CD14-positive monocyte (primary cell): ENCODE results near the gene NDUFB10. TPM values are rescaled to one million over a fixed set of nuclear protein-coding genes. Genes with fewer than 3 reads are reported as not detected.

Experiments used
- DNase-seq, 3 donors: peaks; one replicate each; pipeline ENCODE4 v3.0.0-alpha.2; 2011 to 2022
- H2AFZ ChIP-seq: 2 replicates; pipeline ENCODE4 v1.6.0; 2012; ENCODE audit warnings: mild to moderate bottlenecking, low read depth, low read length, inconsistent platforms; ENCODE audit not compliant: insufficient read depth, poor library complexity, severe bottlenecking
- H3K27ac ChIP-seq, 2 donors: 1 replicate in 1 of 2; 2 replicates in 1 of 2; pipeline ENCODE4 v1.5.1; 2012 to 2013; ENCODE audit warnings: low read length in 2 of 2, control low read depth in 1 of 2, inconsistent platforms in 1 of 2, low read depth in 1 of 2, mild to moderate bottlenecking in 1 of 2
- H3K27me3 ChIP-seq, 2 donors: one replicate each; pipeline versions ENCODE4 v1.6.0 to v1.6.1; 2011 to 2013; ENCODE audit warnings: low read length in 2 of 2; ENCODE audit not compliant: control insufficient read depth in 2 of 2, insufficient read depth in 2 of 2
- H3K36me3 ChIP-seq, 2 donors: replicated peaks in 1 of 2; 1 replicate in 1 of 2; 2 replicates in 1 of 2; pipeline versions ENCODE4 v1.5.1 to v1.6.1; 2012 to 2013; ENCODE audit warnings: low read length in 2 of 2, control low read depth in 1 of 2, inconsistent platforms in 1 of 2, mild to moderate bottlenecking in 1 of 2; ENCODE audit not compliant: insufficient read depth in 2 of 2, control insufficient read depth in 1 of 2
- H3K4me1 ChIP-seq, 2 donors: 1 replicate in 1 of 2; 2 replicates in 1 of 2; pipeline versions ENCODE4 v1.5.1 to v1.6.1; 2012 to 2013; ENCODE audit warnings: low read length in 2 of 2, control low read depth in 1 of 2, inconsistent platforms in 1 of 2, mild to moderate bottlenecking in 1 of 2, moderate library complexity in 1 of 2; ENCODE audit not compliant: insufficient read depth in 2 of 2, control insufficient read depth in 1 of 2
- H3K4me2 ChIP-seq: replicated peaks from 2 replicates; pipeline ENCODE3; 2012; ENCODE audit warnings: low read length, moderate library complexity, mild to moderate bottlenecking; ENCODE audit not compliant: poor library complexity, severe bottlenecking; ENCODE audit errors: extremely low read depth
- H3K4me3 ChIP-seq, 3 experiments: fragments of 200-600 bp in 1 of 3; sonication (generic) in 1 of 3; replicated peaks in 1 of 3; 1 replicate in 2 of 3; 2 replicates in 1 of 3; pipeline ENCODE4 v1.5.1; 2011 to 2013; ENCODE audit warnings: low read length in 3 of 3, mild to moderate bottlenecking in 3 of 3, control low read depth in 2 of 3, low read depth in 2 of 3, inconsistent platforms in 1 of 3, moderate library complexity in 1 of 3
- H3K79me2 ChIP-seq: 2 replicates; pipeline ENCODE4 v1.6.0; 2012; ENCODE audit warnings: mild to moderate bottlenecking, control low read depth, inconsistent platforms, low read length, moderate library complexity; ENCODE audit not compliant: insufficient read depth
- H3K9ac ChIP-seq: 2 replicates; pipeline ENCODE4 v1.6.0; 2017; ENCODE audit warnings: low read length, mild to moderate bottlenecking; ENCODE audit not compliant: insufficient read depth, poor library complexity, severe bottlenecking
- H3K9me3 ChIP-seq, 2 donors: replicated peaks in 1 of 2; 1 replicate in 1 of 2; 2 replicates in 1 of 2; pipeline versions ENCODE4 v1.5.1 to v1.6.1; 2012 to 2013; ENCODE audit warnings: low read length in 2 of 2, control low read depth in 1 of 2; ENCODE audit not compliant: control insufficient read depth in 1 of 2, insufficient read depth in 1 of 2
- H4K20me1 ChIP-seq: 2 replicates; pipeline ENCODE4 v1.6.0; 2012; ENCODE audit warnings: mild to moderate bottlenecking, low read length, control low read depth, moderate library complexity; ENCODE audit not compliant: insufficient read depth
- H3K27ac Mint-ChIP-seq, 7 donors: one replicate each; pipeline ENCODE4 v1.8.0; 2020; ENCODE audit warnings: mild to moderate bottlenecking in 7 of 7, mixed read lengths in 7 of 7, moderate library complexity in 6 of 7, inconsistent platforms in 2 of 7
- H3K27me3 Mint-ChIP-seq, 3 donors: one replicate each; pipeline ENCODE4 v1.8.0; 2021 to 2022; ENCODE audit warnings: low read depth in 3 of 3, mild to moderate bottlenecking in 3 of 3, mixed read lengths in 3 of 3, moderate library complexity in 3 of 3, inconsistent platforms in 1 of 3
- H3K36me3 Mint-ChIP-seq, 2 donors: one replicate each; pipeline ENCODE4 v1.8.0; 2020; ENCODE audit warnings: mixed read lengths in 2 of 2, inconsistent platforms in 1 of 2, mild to moderate bottlenecking in 1 of 2
- H3K4me1 Mint-ChIP-seq: one replicate; pipeline ENCODE4 v1.8.0; 2020; ENCODE audit warnings: mild to moderate bottlenecking, mixed read lengths
- H3K4me3 Mint-ChIP-seq, 2 donors: one replicate each; pipeline ENCODE4 v1.8.0; 2020; ENCODE audit warnings: mild to moderate bottlenecking in 2 of 2, mixed read lengths in 2 of 2, moderate library complexity in 1 of 2
- H3K9me3 Mint-ChIP-seq, 7 donors: one replicate each; pipeline ENCODE4 v1.8.0; 2020 to 2022; ENCODE audit warnings: mixed read lengths in 7 of 7, mild to moderate bottlenecking in 6 of 7, moderate library complexity in 6 of 7, inconsistent platforms in 2 of 7
- whole genome bisulfite sequencing: methylation state at CpG from one replicate; pipeline ENCODE4 v1.1.5; 2013; ENCODE audit warnings: missing lambda C conversion rate; ENCODE audit not compliant: insufficient coverage; 5-methylcytosine and 5-hydroxymethylcytosine counted together
- intact Hi-C, 2 donors: fragments of 100-400 bp; cut with micrococcal nuclease; formaldehyde crosslinking; loops; one replicate each; pipeline versions ENCODE4 v1.15.0 to v1.15.1; 2023
- polyA plus RNA-seq, 3 donors: library from polyadenylated mRNA; depleted of rRNA in 1 of 3; unstranded in 2 of 3; stranded (reverse) in 1 of 3; fragments of 300-500 nt in 2 of 3; fragments of >200 nt in 1 of 3; fragmentation: Illumina TruSeq in 2 of 3; gene quantifications; 1 replicate in 2 of 3; 2 replicates in 1 of 3; pipeline ENCODE4 v1.2.3, GENCODE V29; 2012 to 2021
- TF ChIP-seq, protein P1 (sequence below): fragments of 200-600 bp; IDR thresholded peaks from one replicate; pipeline ENCODE4 v1.8.0; 2022; ENCODE audit warnings: antibody characterized with exemption, mild to moderate bottlenecking

The NDUFB10 gene
- polyA plus RNA-seq, 3 donors: 121 to 215 (median 186) TPM

DNA sequence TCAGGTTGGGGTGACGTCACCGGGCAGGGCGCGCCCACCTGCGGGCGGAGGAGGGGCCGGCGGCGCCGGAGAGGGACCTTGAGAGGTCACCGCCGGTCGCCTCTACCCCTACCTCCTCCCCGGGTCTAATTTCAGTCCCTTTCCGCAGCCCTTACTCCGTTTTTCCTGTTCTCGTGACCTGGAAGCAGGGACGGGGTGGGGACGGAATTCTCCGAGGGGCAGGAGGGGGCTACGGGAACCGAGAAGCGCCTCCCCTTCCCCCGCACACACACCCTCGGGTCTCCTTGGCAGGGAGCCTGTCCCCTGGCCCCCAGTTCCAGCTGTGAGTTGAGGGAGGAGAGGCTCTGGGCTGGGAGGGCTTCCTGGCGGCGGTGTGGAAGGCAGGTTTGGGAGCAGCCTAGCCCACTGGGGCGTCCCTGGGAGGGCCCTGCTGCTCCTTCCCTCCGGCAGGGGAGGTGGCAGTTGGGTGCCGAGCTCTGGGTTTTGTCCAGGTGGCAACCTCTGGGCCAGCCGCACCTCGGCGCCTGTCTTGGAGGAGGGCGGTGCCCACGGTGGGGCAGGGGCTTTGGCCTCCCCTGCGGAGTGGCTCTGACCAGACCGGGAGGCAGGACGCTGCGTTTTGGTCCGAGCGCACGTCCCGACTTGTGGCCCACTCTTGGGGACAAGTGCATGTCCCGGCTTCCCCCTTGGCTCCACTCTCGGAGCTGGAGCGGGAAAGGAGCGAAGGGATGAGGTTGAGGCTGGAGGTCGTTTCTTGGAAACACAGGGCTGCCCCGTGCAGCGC lies 31.2 kb downstream of the NDUFB10 start:
- H3K9me3 Mint-ChIP-seq: peaks cover 0 to 16% (median 11%) of the 10 kb centered on the region in 7 donors
- peaks cover 35 to 52% (median 42%) of the 10 kb centered on the region in 3 donors for H3K27me3 Mint-ChIP-seq
- Histone ChIP-seq H3K4me3 (peak overlapping the region in 1 of 3 experiments; percentile 17), H3K27me3 (peaks cover 20 to 33% of the 10 kb centered on the region in 2 donors), H3K9me3 (peaks cover 7 to 8% of the 10 kb centered on the region in 2 donors), H3K27ac (no peak overlapping the region), H4K20me1 (peaks cover 2% of the 10 kb centered on the region), H3K9ac (peak overlapping the region; percentile 19), H3K79me2 (no peaks in the 10 kb centered on the region), H3K4me2 (peak overlapping the region; percentile 34), H3K36me3 (peaks cover 11 to 15% of the 10 kb centered on the region in 2 donors), H3K4me1 (peaks cover 18% of the 10 kb centered on the region in 2 donors), H2AFZ (peak overlapping the region; percentile 54)
- peaks cover 15% of the 10 kb centered on the region for H3K4me1 Mint-ChIP-seq
- WGBS: 3% methylated on average over 35 of the region's 50 CpGs
- peaks cover 25 to 29% of the 10 kb centered on the region in 2 donors for H3K36me3 Mint-ChIP-seq
- intact Hi-C loops: no loop called here
- TF ChIP-seq, protein P1, sequence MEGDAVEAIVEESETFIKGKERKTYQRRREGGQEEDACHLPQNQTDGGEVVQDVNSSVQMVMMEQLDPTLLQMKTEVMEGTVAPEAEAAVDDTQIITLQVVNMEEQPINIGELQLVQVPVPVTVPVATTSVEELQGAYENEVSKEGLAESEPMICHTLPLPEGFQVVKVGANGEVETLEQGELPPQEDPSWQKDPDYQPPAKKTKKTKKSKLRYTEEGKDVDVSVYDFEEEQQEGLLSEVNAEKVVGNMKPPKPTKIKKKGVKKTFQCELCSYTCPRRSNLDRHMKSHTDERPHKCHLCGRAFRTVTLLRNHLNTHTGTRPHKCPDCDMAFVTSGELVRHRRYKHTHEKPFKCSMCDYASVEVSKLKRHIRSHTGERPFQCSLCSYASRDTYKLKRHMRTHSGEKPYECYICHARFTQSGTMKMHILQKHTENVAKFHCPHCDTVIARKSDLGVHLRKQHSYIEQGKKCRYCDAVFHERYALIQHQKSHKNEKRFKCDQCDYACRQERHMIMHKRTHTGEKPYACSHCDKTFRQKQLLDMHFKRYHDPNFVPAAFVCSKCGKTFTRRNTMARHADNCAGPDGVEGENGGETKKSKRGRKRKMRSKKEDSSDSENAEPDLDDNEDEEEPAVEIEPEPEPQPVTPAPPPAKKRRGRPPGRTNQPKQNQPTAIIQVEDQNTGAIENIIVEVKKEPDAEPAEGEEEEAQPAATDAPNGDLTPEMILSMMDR: no peak
- peak overlapping the region in 1 of 7 donors; percentile 69 for H3K27ac Mint-ChIP-seq
- peak overlapping the region; percentile 27 to 79 for H3K4me3 Mint-ChIP-seq
- no peak for DNase-seq

- Mint-ChIP-seq H3K4me3 (peak overlapping the region; percentile 57 to 79), H3K27ac (peak overlapping the region in 2 of 7 donors; percentile 70 to 83), H3K9me3 (peaks cover 0 to 16% (median 11%) of the 10 kb centered on the region in 7 donors), H3K36me3 (peaks cover 19 to 25% of the 10 kb centered on the region in 2 donors), H3K27me3 (peaks cover 35 to 52% (median 42%) of the 10 kb centered on the region in 3 donors), H3K4me1 (peaks cover 14% of the 10 kb centered on the region)
- H4K20me1 ChIP-seq: peaks cover 2% of the 10 kb centered on the region
- H3K9me3 ChIP-seq: peaks cover 7 to 8% of the 10 kb centered on the region in 2 donors
- peak overlapping the region; percentile 71 for H2AFZ ChIP-seq
- H3K4me2 ChIP-seq: peak overlapping the region; percentile 64
- H3K4me1 ChIP-seq: peaks cover 18% of the 10 kb centered on the region in 2 donors
- H3K9ac ChIP-seq: no peak overlapping the region
- WGBS: 0% methylated on average over 14 of the region's 18 CpGs
- no peaks in the 10 kb centered on the region for H3K79me2 ChIP-seq
- H3K4me3 ChIP-seq: peak overlapping the region in 1 of 3 experiments; percentile 57
- no peak overlapping the region for H3K27ac ChIP-seq
- TF ChIP-seq, protein P1: no peak
- H3K27me3 ChIP-seq: peaks cover 20 to 33% of the 10 kb centered on the region in 2 donors
- H3K36me3 ChIP-seq: peaks cover 5 to 9% of the 10 kb centered on the region in 2 donors
- peak in 2 of 3 donors; percentile 33 to 54 for DNase-seq
- intact Hi-C loops: no loop called here
Measured at GRCh38 chr16:1991135-1991551, 31.8 kb downstream of the NDUFB10 start.
